IPS-20b (cell line): ENCODE data around the gene ENTPD7.

Experiments
- H3K27ac ChIP-seq: one replicate; pipeline ENCODE4 v1.5.1; 2013; ENCODE audit warnings: low read length
- H3K27me3 ChIP-seq: 2 replicates; pipeline ENCODE4 v1.6.1; 2013; ENCODE audit warnings: mild to moderate bottlenecking, low read length, inconsistent platforms; ENCODE audit not compliant: insufficient read depth
- H3K36me3 ChIP-seq: 2 replicates; pipeline ENCODE4 v1.6.1; 2013; ENCODE audit warnings: low read depth, mild to moderate bottlenecking, inconsistent platforms, low read length, moderate library complexity; ENCODE audit not compliant: insufficient read depth
- H3K4me1 ChIP-seq: 2 replicates; pipeline ENCODE4 v1.6.1; 2013; ENCODE audit warnings: mild to moderate bottlenecking, control low read depth, inconsistent platforms, low read length, moderate library complexity; ENCODE audit not compliant: insufficient read depth
- H3K4me3 ChIP-seq: 2 replicates; pipeline ENCODE4 v1.5.1; 2013; ENCODE audit warnings: mild to moderate bottlenecking, low read length, inconsistent platforms
- H3K9ac ChIP-seq: 2 replicates; pipeline ENCODE4 v1.6.1; 2013; ENCODE audit warnings: low read depth, mild to moderate bottlenecking, inconsistent platforms, low read length, moderate library complexity
- H3K9me3 ChIP-seq: 2 replicates; pipeline ENCODE4 v1.6.1; 2013; ENCODE audit warnings: mild to moderate bottlenecking, low read depth, low read length, inconsistent platforms; ENCODE audit not compliant: insufficient read depth

ENTPD7 gene

GRCh38 chr10:99659031-99659867, at the start of gene ENTPD7:
TSS of gene ENTPD7 (plus strand) at chr10:99659509. CDS start at chr10:99659957, 448 bp downstream.
- Histone ChIP-seq H3K4me1 (no peaks in the 10 kb centered on the region; the same call in 1 of the 2 replicates), H3K36me3 (peaks cover 8% of the 10 kb centered on the region; the same call in 1 of the 2 replicates), H3K4me3 (peak within 1 kb of the TSS; percentile 98), H3K9ac (peak within 1 kb of the TSS; percentile 88), H3K9me3 (no peaks in the 10 kb centered on the region), H3K27me3 (peaks cover 30% of the 10 kb centered on the region), H3K27ac (no peak within 1 kb of the TSS)

- Histone ChIP-seq H3K4me1 (no peaks in the 10 kb centered on the region), H3K9me3 (no peaks in the 10 kb centered on the region), H3K27ac (no peak overlapping the region), H3K36me3 (peaks cover 12% of the 10 kb centered on the region), H3K27me3 (no peaks in the 10 kb centered on the region), H3K4me3 (no peak overlapping the region), H3K9ac (no peak overlapping the region)
Measured at GRCh38 chr10:99610221-99610620, 49.1 kb upstream of the ENTPD7 start.

GRCh38 chr10:99611326-99611725, 48.0 kb upstream of the ENTPD7 start:
- Histone ChIP-seq H3K9ac (no peak overlapping the region), H3K36me3 (peaks cover 12% of the 10 kb centered on the region), H3K9me3 (no peaks in the 10 kb centered on the region), H3K27me3 (no peaks in the 10 kb centered on the region), H3K4me3 (no peak overlapping the region), H3K4me1 (no peaks in the 10 kb centered on the region), H3K27ac (no peak overlapping the region)

- H3K27me3 ChIP-seq = no peaks in the 10 kb centered on the region
- H3K9me3 ChIP-seq = no peaks in the 10 kb centered on the region
- H3K4me3 ChIP-seq = no peak overlapping the region
- H3K9ac ChIP-seq = no peak overlapping the region
- H3K27ac ChIP-seq = no peak overlapping the region
- H3K4me1 ChIP-seq = peaks cover 2% of the 10 kb centered on the region; the same call in 1 of the 2 replicates
- H3K36me3 ChIP-seq = peaks cover 12% of the 10 kb centered on the region
Measured at GRCh38 chr10:99612167-99612831, 47.0 kb upstream of the ENTPD7 start.

GRCh38 chr10:99615426-99615825, 43.9 kb upstream of the ENTPD7 start:
- Histone ChIP-seq H3K9me3 (no peaks in the 10 kb centered on the region), H3K36me3 (peaks cover 10% of the 10 kb centered on the region), H3K9ac (no peak overlapping the region), H3K4me1 (peaks cover 17% of the 10 kb centered on the region), H3K27me3 (no peaks in the 10 kb centered on the region), H3K27ac (no peak overlapping the region), H3K4me3 (no peak overlapping the region)

- Histone ChIP-seq H3K27me3 (no peaks in the 10 kb centered on the region), H3K27ac (no peak overlapping the region), H3K36me3 (no peaks in the 10 kb centered on the region), H3K9ac (no peak overlapping the region), H3K4me1 (peaks cover 17% of the 10 kb centered on the region), H3K9me3 (no peaks in the 10 kb centered on the region), H3K4me3 (peak overlapping the region; percentile 93; the same call in 1 of the 2 replicates)
Measured at GRCh38 chr10:99617696-99618095, 41.6 kb upstream of the ENTPD7 start.

GRCh38 chr10:99619090-99619800, 40.1 kb upstream of the ENTPD7 start:
- Histone ChIP-seq H3K9ac (peak overlapping the region; percentile 80), H3K4me1 (peaks cover 17% of the 10 kb centered on the region), H3K36me3 (no peaks in the 10 kb centered on the region), H3K27ac (no peak overlapping the region), H3K27me3 (no peaks in the 10 kb centered on the region), H3K9me3 (no peaks in the 10 kb centered on the region), H3K4me3 (peak overlapping the region; percentile 93)

GRCh38 chr10:99619851-99620710, 39.2 kb upstream of the ENTPD7 start, which contains the start of gene SLC25A28:
TSS of gene SLC25A28 (minus strand) at chr10:99620439. CDS start at chr10:99620335, 104 bp downstream.
- Histone ChIP-seq H3K4me1 (peaks cover 17% of the 10 kb centered on the region), H3K9me3 (no peaks in the 10 kb centered on the region), H3K27ac (peak within 1 kb of the TSS; percentile 30), H3K27me3 (no peaks in the 10 kb centered on the region), H3K9ac (peak within 1 kb of the TSS; percentile 82), H3K4me3 (peak within 1 kb of the TSS; percentile 93), H3K36me3 (no peaks in the 10 kb centered on the region)

- no peaks in the 10 kb centered on the region for H3K36me3 ChIP-seq
- peak overlapping the region; percentile 82; the same call in 1 of the 2 replicates for H3K9ac ChIP-seq
- H3K27me3 ChIP-seq = no peaks in the 10 kb centered on the region
- H3K4me3 ChIP-seq = peak overlapping the region; percentile 75
- H3K9me3 ChIP-seq = no peaks in the 10 kb centered on the region
- H3K27ac ChIP-seq = peak overlapping the region; percentile 30
- H3K4me1 ChIP-seq = peaks cover 17% of the 10 kb centered on the region
Measured at GRCh38 chr10:99620711-99621453, 38.4 kb upstream of the ENTPD7 start.

- Histone ChIP-seq H3K4me3 (peak overlapping the region; percentile 75), H3K36me3 (no peaks in the 10 kb centered on the region), H3K9ac (peak overlapping the region; percentile 82), H3K4me1 (peaks cover 17% of the 10 kb centered on the region), H3K27ac (peak overlapping the region; percentile 30), H3K9me3 (no peaks in the 10 kb centered on the region), H3K27me3 (no peaks in the 10 kb centered on the region)
Measured at GRCh38 chr10:99621454-99622251, 37.7 kb upstream of the ENTPD7 start.
